Measurements from ENCODE around the gene CFDP1.

CFDP1 gene

GRCh38 chr16:75342308-75342811 lies 90.9 kb downstream of the CFDP1 start:
- Histone ChIP-seq H3K9ac (ENCODE audit: low read depth, low read length) (no peak overlapping the region), H3K27ac (ENCODE audit: low read length) (no peak overlapping the region), H3K4me3 (ENCODE audit: low read depth in 1 of 2, low read length in 2 of 2) (no peak overlapping the region), H3K9me3 (ENCODE audit: insufficient read depth, low read length, severe bottlenecking) (no peaks in the 10 kb centered on the region), H3K4me2 (ENCODE audit: insufficient read depth, low read length) (no peak overlapping the region), H4K20me1 (ENCODE audit: insufficient read depth, low read length) (peaks cover 15% of the 10 kb centered on the region; the same call in 1 of the 2 replicates), H2AFZ (ENCODE audit: low read depth, low read length) (no peak overlapping the region), H3K4me1 (ENCODE audit: insufficient read depth, low read length) (no peaks in the 10 kb centered on the region), H3K36me3 (ENCODE audit: insufficient read depth, low read length) (peaks cover 19% of the 10 kb centered on the region; the same call in 1 of the 2 replicates), H3K27me3 (ENCODE audit: insufficient read depth, low read length, poor library complexity) (no peaks in the 10 kb centered on the region), H3K79me2 (ENCODE audit: insufficient read depth, low read length) (no peaks in the 10 kb centered on the region)
- DNase-seq = no peak
- TF ChIP-seq EZH2 (IDR thresholded peaks at IDR 0.05; ENCODE audit: borderline replicate concordance, low read depth, low read length, severe bottlenecking) (no peak), CTCF (IDR thresholded peaks at IDR 0.05; ENCODE audit: borderline replicate concordance, extremely low read depth, low read length, poor library complexity, severe bottlenecking) (no peak)
- no peak for ATAC-seq (ENCODE audit: insufficient read depth, low read depth)

GRCh38 chr16:75341564-75342307 lies 91.6 kb downstream of the CFDP1 start:
- ATAC-seq (ENCODE audit: insufficient read depth, low read depth) (no peak), DNase-seq (no peak)
- no peak overlapping the region for H2AFZ ChIP-seq (ENCODE audit: low read depth, low read length)
- TF ChIP-seq EZH2 (IDR thresholded peaks at IDR 0.05; ENCODE audit: borderline replicate concordance, low read depth, low read length, severe bottlenecking) (no peak), CTCF (IDR thresholded peaks at IDR 0.05; ENCODE audit: borderline replicate concordance, extremely low read depth, low read length, poor library complexity, severe bottlenecking) (no peak)
- no peaks in the 10 kb centered on the region for H3K9me3 ChIP-seq (ENCODE audit: insufficient read depth, low read length, severe bottlenecking)
- H3K4me2 ChIP-seq (ENCODE audit: insufficient read depth, low read length) = no peak overlapping the region
- no peak overlapping the region for H3K9ac ChIP-seq (ENCODE audit: low read depth, low read length)
- peaks cover 18% of the 10 kb centered on the region; the same call in 1 of the 2 replicates for H4K20me1 ChIP-seq (ENCODE audit: insufficient read depth, low read length)
- no peaks in the 10 kb centered on the region for H3K79me2 ChIP-seq (ENCODE audit: insufficient read depth, low read length)
- peaks cover 19% of the 10 kb centered on the region; the same call in 1 of the 2 replicates for H3K36me3 ChIP-seq (ENCODE audit: insufficient read depth, low read length)
- no peak overlapping the region for H3K4me3 ChIP-seq (ENCODE audit: low read depth in 1 of 2, low read length in 2 of 2)
- no peaks in the 10 kb centered on the region for H3K4me1 ChIP-seq (ENCODE audit: insufficient read depth, low read length)
- H3K27ac ChIP-seq (ENCODE audit: low read length) = no peak overlapping the region
- no peaks in the 10 kb centered on the region for H3K27me3 ChIP-seq (ENCODE audit: insufficient read depth, low read length, poor library complexity)

DNA sequence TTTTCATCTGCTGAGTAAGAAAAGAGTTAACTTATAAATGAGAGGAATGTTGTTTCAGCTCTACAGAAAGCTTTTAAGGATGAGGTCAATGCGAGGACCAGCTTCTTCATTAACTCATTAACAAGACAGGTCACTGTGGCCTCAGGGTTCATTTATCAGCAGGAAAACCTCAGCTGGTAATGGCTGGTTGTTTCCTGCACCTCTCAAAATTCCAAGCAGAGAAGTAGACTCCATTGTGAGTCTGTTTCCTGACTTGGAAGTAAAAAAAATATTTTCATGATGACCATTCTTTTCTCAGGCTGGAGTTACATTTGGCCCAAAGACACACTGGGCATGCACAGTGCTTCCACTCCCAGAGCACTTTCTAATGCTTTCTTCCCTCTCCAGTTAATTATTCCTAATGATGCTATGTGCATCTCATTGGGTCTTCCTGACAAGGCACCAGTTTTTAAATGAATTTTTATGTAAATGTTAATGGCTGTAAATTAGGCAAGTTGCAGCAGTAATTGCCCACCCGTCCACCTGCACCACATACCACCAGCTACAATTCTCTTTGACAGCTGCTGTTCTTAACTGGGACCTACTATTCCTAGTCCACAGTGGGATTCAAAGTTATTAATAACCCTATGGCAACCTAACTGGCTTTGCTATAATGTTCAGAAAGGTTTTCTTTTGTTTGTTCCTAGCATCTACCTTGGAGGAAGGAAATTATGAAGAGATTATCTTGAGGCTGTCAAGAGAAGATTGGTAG lies 92.4 kb downstream of the CFDP1 start:
- no peaks in the 10 kb centered on the region for H3K27me3 ChIP-seq (ENCODE audit: insufficient read depth, low read length, poor library complexity)
- no peaks in the 10 kb centered on the region for H3K4me1 ChIP-seq (ENCODE audit: insufficient read depth, low read length)
- H3K79me2 ChIP-seq (ENCODE audit: insufficient read depth, low read length) = no peaks in the 10 kb centered on the region
- no peak overlapping the region for H3K9ac ChIP-seq (ENCODE audit: low read depth, low read length)
- peaks cover 21% of the 10 kb centered on the region; the same call in 1 of the 2 replicates for H4K20me1 ChIP-seq (ENCODE audit: insufficient read depth, low read length)
- H3K4me3 ChIP-seq (ENCODE audit: low read depth in 1 of 2, low read length in 2 of 2) = no peak overlapping the region
- no peaks in the 10 kb centered on the region for H3K9me3 ChIP-seq (ENCODE audit: insufficient read depth, low read length, severe bottlenecking)
- H3K4me2 ChIP-seq (ENCODE audit: insufficient read depth, low read length) = no peak overlapping the region
- H3K27ac ChIP-seq (ENCODE audit: low read length) = no peak overlapping the region
- H3K36me3 ChIP-seq (ENCODE audit: insufficient read depth, low read length) = peaks cover 17% of the 10 kb centered on the region; the same call in 1 of the 2 replicates
- ATAC-seq (ENCODE audit: insufficient read depth, low read depth) = no peak
- DNase-seq = no peak
- TF ChIP-seq CTCF (IDR thresholded peaks at IDR 0.05; ENCODE audit: borderline replicate concordance, extremely low read depth, low read length, poor library complexity, severe bottlenecking) (no peak), EZH2 (IDR thresholded peaks at IDR 0.05; ENCODE audit: borderline replicate concordance, low read depth, low read length, severe bottlenecking) (no peak)
- no peak overlapping the region for H2AFZ ChIP-seq (ENCODE audit: low read depth, low read length)
